GM12891 (cell line): ENCODE results near the gene TLN1.

Experiments used
- DNase-seq: peaks from one replicate; pipeline ENCODE4 v3.0.0; 2011; ENCODE audit warnings: low spot score; ENCODE audit not compliant: insufficient read length
- FAIRE-seq: peaks from 2 replicates; lab custom pipeline; 2011; peaks lifted over from hg19 to GRCh38; lab: Jason Lieb, UNC
- PAX5 ChIP-seq: IDR thresholded peaks from 2 replicates; pipeline ENCODE4 v1.6.1; 2011; ENCODE audit warnings: low read length, moderate library complexity, mild to moderate bottlenecking; ENCODE audit not compliant: insufficient read depth, severe bottlenecking
- POLR2A ChIP-seq: IDR thresholded peaks from 2 replicates; pipeline ENCODE4 v1.6.1; 2011; ENCODE audit warnings: low read depth, low read length, control low read depth
- POLR2AphosphoS5 ChIP-seq: IDR thresholded peaks from 2 replicates; pipeline ENCODE4 v1.6.1; 2011; ENCODE audit warnings: low read depth, low read length, control low read depth
- POU2F2 ChIP-seq: IDR thresholded peaks from 2 replicates; pipeline ENCODE4 v1.6.1; 2011; ENCODE audit warnings: low read depth, mild to moderate bottlenecking, control low read depth, low read length, moderate library complexity
- SPI1 ChIP-seq: IDR thresholded peaks from 2 replicates; pipeline ENCODE4 v1.6.1; 2011; ENCODE audit warnings: low read depth, low read length, control low read depth
- TAF1 ChIP-seq: IDR thresholded peaks from 2 replicates; pipeline ENCODE4 v1.6.1; 2011; ENCODE audit warnings: low read depth, low read length, control low read depth

TLN1 gene

DNA sequence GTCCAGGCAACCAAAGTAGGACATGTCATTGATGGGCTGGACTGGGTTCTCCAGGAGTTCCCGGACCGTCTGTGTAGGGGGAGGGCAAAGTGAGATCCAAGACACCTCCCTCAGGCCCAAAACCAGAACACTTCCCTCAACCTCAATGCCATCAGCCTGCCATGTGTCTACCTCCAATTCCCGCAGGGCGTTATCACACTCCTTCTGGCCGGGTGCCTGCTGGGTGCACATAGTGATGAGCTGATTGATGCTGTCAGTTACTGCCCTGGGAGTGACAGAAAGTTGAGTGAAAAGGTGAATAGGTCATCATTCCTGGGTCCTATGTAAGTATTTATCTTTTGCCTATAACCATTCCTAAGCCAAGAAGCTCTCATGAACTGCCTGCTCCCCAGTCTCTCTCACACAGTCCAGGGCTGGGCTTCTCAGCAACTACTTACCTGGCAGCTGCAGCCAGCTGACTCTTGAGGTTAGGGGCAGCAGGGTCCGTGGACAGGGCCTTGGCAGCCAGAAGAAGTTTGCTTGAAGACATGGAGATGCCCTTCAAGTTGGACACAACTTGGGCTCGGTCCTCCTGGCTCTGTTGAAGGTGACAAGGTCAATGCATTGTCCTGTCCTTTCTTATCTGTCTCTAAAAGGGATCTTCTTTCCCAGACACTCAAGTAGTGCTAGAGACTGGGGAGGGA lies 21.0 kb downstream of the TLN1 start:
- DNase-seq (no peak), FAIRE-seq (no peak)
- TF ChIP-seq PAX5 (no peak), TAF1 (no peak), SPI1 (no peak), POLR2A (no peak), POU2F2 (no peak), POLR2AphosphoS5 (no peak)

DNA sequence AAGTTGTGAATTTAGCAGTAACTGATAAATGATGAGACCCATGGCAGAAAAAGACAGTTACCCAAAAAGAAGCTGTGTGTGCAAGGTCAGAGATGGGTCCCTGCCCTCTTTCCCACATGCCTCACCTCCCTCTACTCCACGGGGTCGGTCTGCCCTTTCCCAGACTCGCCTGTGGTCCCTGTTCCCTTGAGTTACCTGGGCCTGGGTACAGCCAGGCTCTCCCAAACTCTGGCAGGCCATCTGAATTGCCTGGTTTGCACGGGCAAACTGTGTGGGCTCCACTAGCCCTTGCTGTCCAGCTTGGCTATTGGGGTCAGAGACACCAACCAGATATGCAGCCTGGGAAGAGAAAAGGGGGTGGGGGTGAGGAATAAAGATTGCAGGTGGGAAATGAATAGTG lies 23.8 kb downstream of the TLN1 start:
- FAIRE-seq, result no peak
- DNase-seq, result no peak
- no peak for TF ChIP-seq POLR2AphosphoS5
- no peak for TF ChIP-seq TAF1
- no peak for TF ChIP-seq POU2F2
- TF ChIP-seq SPI1, result no peak
- TF ChIP-seq POLR2A, result no peak
- no peak for TF ChIP-seq PAX5

DNA sequence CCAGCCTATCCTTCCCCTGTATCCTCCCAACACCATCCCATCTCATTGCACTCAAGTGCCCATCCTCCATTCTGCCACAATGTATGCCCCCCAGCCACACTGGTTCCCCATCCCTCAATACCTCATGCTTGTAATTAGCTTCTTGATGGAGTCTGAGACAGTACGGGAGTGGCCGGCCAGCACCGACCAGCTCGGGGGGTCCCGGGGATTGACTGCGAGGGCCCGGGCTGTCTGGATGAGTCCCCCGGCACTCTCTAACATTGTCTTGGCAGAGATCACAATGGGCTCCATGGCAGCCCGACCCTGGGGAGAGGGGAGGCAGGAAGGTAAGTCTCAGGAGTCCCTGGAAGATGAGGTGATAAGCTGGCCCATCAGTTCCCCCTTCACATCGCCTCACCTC lies 25.0 kb downstream of the TLN1 start:
- TF ChIP-seq SPI1 (no peak), TAF1 (no peak), POU2F2 (no peak), POLR2AphosphoS5 (no peak), PAX5 (no peak), POLR2A (no peak)
- FAIRE-seq, result no peak
- no peak for DNase-seq

DNA sequence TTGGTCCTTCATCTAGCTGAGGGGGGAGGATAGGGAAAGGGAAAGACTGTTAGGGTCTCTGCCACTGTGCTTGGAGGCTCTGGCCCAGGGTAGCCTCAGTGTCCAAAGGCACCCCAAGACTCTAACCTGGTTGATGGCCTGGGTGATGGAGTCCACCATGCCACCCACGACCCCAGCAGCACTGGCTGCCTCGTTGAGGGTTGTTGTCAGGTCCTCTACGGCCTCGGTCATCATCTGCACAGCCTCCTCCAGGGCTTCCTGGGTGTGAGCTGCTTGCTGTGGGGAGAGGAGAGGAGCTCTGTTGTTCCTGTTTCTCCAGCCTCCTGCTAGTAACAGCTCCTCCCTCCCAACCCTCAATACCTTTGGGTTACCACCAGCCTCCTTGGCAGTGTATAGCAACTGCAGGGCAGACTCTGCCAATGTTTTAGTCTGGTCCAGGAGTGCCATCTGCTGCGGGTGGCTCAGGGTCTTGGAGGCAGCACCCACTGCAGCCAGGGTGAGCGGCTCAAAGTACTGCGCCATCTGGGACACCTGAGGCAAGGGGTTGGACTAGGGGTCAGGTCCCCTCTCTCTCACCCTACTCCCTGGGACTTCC lies 26.1 kb downstream of the TLN1 start:
- FAIRE-seq (no peak), DNase-seq (no peak)
- TF ChIP-seq POLR2A (no peak), PAX5 (no peak), POLR2AphosphoS5 (no peak), SPI1 (no peak), POU2F2 (no peak), TAF1 (no peak)

DNA sequence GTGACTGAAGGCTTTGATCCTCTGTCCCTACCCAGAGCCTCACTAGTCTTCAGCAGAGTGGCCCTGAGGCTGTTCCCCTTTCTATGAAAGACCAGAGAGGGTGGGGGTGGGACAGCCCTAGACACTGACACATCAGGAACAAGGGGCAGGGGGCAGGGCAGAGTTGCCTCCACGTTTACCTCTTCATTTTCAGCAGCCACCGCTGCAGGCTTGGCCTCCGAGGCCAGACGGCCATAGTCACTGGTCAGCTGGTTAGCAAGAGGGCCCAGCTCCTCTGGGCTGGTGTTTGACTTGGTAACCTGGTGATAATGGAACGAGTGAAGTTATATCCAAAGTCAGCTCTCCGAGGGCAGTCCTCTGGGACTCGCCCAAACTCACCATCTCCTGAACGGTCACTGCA lies 26.6 kb downstream of the TLN1 start:
- TF ChIP-seq PAX5, result no peak
- no peak for TF ChIP-seq TAF1
- TF ChIP-seq POU2F2, result no peak
- no peak for TF ChIP-seq POLR2A
- TF ChIP-seq SPI1, result no peak
- no peak for TF ChIP-seq POLR2AphosphoS5
- FAIRE-seq, result no peak
- no peak for DNase-seq

DNA sequence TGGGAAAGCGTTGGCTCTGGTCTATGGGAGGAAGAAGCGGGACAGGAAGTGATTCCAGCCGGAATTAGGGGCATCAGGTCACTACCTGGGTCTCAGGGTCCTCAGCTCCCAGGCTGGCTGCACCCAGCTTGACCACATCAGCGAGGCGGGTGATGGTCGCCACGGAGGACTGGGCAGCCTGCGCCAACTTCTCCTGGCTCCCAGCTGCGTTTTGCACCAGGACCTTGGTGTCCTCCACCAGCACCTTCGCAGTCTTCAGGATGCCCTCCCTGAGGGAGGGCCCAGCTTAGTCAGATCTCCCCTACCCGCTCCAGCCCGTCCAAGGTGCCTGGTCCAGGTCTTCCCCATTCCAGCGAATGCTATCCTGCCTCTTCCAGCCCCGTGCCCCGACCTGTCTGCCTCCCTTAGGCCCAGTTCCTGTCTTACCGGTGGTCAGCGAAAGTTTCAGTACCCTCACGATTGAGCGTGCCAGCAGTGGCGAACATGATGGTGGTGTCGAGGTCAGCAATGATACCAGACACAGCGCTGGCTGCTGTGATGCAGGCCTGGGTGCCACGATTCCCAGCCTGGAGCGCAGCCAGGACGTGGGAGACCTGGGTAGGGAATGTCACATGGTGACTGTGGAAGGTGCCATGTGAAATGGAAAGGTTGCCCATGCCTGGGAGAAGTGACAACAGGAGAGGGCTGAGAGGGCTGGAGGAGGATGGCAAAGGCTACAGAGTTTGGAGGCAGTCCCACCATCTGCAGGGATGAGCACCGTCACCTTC lies 27.9 kb downstream of the TLN1 start:
- no peak for DNase-seq
- FAIRE-seq, result no peak
- TF ChIP-seq PAX5 (no peak), POLR2AphosphoS5 (no peak), TAF1 (no peak), POLR2A (no peak), POU2F2 (no peak), SPI1 (no peak)

DNA sequence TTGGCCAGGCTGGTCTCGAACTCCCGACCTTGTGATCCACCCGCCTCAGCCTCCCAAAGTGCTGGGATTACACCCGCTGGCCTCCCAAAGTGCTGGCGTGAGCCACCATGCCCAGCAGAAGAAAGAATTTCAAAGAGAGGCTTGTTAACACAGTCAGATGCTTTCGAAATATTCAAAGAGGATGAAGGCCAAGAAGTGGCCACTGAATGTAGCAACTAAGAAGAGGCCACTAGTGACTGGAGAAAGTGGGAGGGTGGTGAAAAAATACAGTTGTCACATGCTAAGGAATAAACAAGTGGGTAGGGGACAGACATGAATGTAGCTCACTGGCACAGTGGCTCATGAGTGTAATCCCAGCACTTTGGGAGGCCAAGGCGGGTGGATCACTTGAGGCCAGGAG lies 29.3 kb downstream of the TLN1 start:
- DNase-seq (no peak), FAIRE-seq (no peak)
- TF ChIP-seq POU2F2 (no peak), SPI1 (no peak), TAF1 (no peak), POLR2AphosphoS5 (no peak), POLR2A (no peak), PAX5 (no peak)

DNA sequence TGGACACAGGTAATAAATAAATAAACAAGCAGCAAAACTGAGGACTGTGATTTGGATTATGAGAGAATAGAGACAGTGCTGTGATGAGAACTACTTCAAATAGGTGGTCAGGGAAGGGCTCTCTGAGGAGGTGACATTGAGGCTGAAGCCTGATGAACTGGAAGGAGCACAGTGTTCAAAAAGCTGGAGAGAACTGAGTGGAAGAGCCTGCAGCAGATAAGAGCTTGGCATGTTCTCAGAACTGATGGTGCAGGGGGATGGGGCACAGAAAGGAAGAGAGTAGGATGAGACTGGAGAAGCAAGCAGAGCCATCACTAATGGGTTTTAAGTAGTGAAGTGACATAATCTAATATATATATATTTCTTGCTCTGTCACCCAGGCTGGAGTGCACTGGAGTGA lies 31.1 kb downstream of the TLN1 start:
- FAIRE-seq, result no peak
- TF ChIP-seq PAX5 (no peak), TAF1 (no peak)
- DNase-seq, result no peak

DNA sequence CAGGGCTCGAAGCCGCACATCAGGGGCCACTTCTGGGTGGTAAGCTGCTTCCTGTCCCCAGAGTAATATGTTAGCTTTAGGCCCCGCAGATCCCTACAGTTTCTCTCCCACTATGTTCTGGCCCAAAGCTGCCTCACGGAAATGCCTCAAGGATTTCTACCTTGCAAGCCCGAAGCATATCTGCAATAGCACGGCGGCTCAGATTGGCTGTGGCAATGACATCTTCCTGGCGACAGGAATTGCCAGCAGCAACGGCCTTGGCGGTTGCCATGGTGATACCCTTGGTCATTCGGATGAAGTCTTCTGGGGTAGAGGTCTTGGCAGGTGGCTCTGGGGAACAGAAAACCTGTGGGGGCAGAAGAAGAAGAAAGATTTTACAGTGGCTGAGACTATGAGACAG lies 32.0 kb downstream of the TLN1 start:
- DNase-seq (no peak), FAIRE-seq (no peak)
- no peak for TF ChIP-seq SPI1
- no peak for TF ChIP-seq POLR2AphosphoS5
- TF ChIP-seq POLR2A, result no peak
- TF ChIP-seq PAX5, result no peak
- no peak for TF ChIP-seq POU2F2
- TF ChIP-seq TAF1, result no peak
